Suprapubic skin (tissue), 4 donors: ENCODE measurements around the gene PAXX.

Experiments
- CTCF ChIP-seq, 2 donors: fragments of 200-600 bp in 1 of 2; fragments of 450-650 bp in 1 of 2; sonication (generic) in 1 of 2; IDR thresholded peaks; one replicate each; pipeline ENCODE4 v1.5.1; 2016 to 2019; ENCODE audit warnings: antibody characterized with exemption in 2 of 2, mild to moderate bottlenecking in 1 of 2, moderate library complexity in 1 of 2
- EP300 ChIP-seq: sonication (generic); formaldehyde crosslinking; IDR thresholded peaks from one replicate; pipeline ENCODE4 v1.6.1; 2017; ENCODE audit warnings: antibody characterized with exemption
- POLR2A ChIP-seq, 2 donors: fragments of 450-650 bp; IDR thresholded peaks; one replicate each; pipeline ENCODE4 v1.6.1; 2017; ENCODE audit warnings: antibody characterized with exemption in 2 of 2, mild to moderate bottlenecking in 2 of 2, moderate library complexity in 2 of 2
- POLR2AphosphoS5 ChIP-seq, 3 donors: sonication (generic); formaldehyde crosslinking; IDR thresholded peaks; one replicate each; pipeline ENCODE4 v1.6.1; 2017; ENCODE audit warnings: antibody characterized with exemption in 3 of 3

DNA sequence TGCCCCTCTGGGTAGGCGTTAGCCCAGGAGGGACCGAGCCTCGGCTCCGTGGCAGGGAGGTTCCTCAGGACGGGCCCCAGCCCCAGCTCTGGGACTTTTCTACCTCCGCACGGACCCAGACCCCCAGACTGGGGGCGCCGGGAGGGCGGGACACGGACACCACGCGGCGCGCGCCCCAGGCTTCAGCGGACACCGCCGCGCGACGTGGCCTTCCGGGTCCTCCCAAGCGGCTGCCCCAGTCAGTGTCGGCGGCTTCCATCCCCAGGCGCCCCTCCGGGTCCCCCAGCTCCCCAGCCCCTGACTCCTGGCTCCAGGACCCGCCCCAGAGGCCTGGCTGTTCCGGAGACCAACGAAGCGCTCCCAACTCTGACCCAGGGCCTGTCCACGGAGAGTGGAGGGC, 6.4 kb upstream of the PAXX start:
- TF ChIP-seq CTCF (IDR thresholded peaks at IDR 0.05) (no peak), POLR2AphosphoS5 (IDR thresholded peaks at IDR 0.05) (no peak), POLR2A (IDR thresholded peaks at IDR 0.05) (no peak), EP300 (no peak)
